GM18505 (cell line): ENCODE measurements around the gene DPYSL5.
"Not testable (repeated sequence)": the region's sequence is repeated elsewhere in the genome, so short reads cannot be mapped to it uniquely, and the experiment has no call there.

Source experiments
- ATAC-seq: cut with Tn5 transposase; IDR thresholded peaks from one replicate; pipeline ENCODE4 v1.9.1; 2021; ENCODE audit not compliant: unreplicated experiment
- POLR2A ChIP-seq: IDR thresholded peaks from 4 replicates; pipeline ENCODE4 v1.6.1; 2011; ENCODE audit warnings: borderline replicate concordance; ENCODE audit not compliant: insufficient read depth, insufficient read length; ENCODE audit errors: extremely low read depth

The DPYSL5 gene

DNA sequence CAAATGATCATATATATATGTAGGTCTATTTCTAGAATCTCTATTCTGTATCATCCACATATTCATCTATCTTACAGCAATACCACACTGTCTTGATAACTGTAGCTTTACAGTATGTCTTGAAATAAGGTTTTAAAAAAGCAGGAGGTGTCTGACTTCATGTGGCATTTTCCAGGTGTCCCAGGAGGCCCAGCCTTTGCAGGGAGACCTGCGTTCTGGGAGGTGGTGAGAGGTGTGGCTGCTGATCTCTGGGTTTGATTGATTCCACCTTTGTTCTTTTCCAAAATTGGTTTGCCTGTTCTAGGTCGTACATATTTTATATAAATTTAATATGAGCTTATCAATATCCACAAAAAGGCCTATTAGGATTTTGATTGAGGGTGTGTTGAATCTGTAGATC is 26.6 kb downstream of the DPYSL5 start:
- ATAC-seq, result no peak
- no peak for TF ChIP-seq POLR2A

- no peak for ATAC-seq
- no peak for TF ChIP-seq POLR2A
These were observed 27.2 kb downstream of the DPYSL5 start for GRCh38 chr2:26875065-26875634.

GRCh38 chr2:26875808-26876207 is 27.9 kb downstream of the DPYSL5 start:
- TF ChIP-seq POLR2A, result no peak

DNA sequence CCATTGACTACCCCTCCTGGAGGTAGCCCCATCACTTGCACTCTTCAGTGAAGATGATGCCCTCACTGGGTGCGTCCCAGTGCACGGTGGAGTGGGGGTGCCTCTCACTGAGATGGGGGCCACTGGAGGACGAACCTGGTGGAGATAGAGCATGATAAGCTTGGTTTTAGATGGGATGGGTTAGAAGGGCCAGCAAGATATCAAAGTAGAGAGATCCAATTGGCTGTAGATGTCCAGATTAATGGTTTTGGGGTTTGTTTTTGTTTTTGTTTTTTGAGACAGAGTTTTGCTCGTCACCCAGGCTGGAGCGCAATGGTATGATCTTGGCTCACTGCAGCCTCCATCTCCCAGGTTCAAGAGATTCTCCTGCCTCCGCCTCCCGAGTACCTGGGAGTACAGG is 28.3 kb downstream of the DPYSL5 start:
- no peak for ATAC-seq
- TF ChIP-seq POLR2A, result no peak

More at GRCh38 chr2:26875808-26876207, 27.9 kb downstream of the DPYSL5 start:
- no peak for ATAC-seq

DNA sequence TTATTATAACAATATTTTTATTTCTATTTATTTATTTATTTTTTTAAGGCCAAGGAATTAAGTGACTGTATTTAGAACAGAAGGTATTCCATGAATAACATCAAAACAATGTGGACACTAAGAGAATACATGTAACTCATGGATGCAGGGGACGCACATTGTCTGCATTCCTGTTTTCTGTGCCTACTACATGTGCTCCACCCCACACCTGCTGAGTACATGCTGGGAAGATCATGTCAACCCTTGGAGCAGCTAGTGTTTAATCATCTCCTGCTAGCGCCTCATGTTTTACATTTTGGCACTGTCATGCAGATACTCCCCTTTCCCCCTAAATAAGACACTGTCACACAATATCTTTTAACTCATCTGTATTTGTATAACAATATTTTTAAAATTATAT is 29.3 kb downstream of the DPYSL5 start:
- TF ChIP-seq POLR2A, result no peak
- no peak for ATAC-seq

GRCh38 chr2:26880161-26880560 is 32.2 kb downstream of the DPYSL5 start:
- ATAC-seq, result no peak
- TF ChIP-seq POLR2A, result no peak

DNA sequence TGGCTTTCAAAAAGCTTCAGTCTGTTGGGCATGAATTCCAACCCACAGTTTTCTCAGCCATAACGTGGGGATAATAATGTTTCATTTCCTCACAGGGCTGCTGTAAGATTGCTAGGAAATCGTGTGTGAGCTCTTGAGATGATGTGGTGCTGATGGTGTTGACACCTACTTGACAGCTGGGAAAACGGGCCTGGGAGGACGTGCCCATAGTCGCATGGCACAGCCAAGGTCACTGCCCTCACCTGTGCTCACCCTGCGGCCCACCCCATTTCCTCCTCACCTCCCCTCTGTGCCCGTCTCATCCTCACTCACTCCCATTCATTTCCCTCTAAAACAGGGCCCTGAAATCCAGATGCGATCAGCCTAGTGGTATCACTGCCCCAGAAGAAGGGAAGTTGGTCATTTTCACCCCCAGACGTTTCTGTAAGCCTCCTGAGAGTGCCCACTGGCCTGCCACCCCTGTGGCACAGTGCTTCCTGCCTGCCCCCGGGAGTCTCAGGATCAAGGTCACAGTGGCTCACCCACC is 33.0 kb downstream of the DPYSL5 start:
- no peak for TF ChIP-seq POLR2A
- ATAC-seq, result no peak

GRCh38 chr2:26882220-26882619 is 34.3 kb downstream of the DPYSL5 start:
- not testable (repeated sequence) for ATAC-seq

GRCh38 chr2:26883956-26884355 is 36.0 kb downstream of the DPYSL5 start:
- no peak for ATAC-seq
- TF ChIP-seq POLR2A, result no peak

DNA sequence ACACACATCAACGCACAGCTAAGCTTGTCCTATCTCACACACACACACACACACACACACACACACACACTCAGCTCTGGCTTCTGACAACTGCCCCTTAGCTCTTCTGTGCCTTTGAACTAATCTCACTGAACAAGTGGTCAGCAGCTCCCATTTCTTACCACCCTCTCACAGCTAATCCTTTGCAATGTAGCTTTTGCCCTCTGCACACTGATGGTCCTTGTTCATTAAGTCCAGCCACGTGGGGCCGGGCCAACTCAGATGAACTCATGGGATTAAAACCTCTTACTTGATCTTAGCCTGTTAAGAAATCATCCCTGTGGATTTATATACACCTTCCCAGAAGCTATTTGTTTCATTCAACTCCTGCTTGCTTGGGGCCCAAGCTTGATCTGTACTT is 36.6 kb downstream of the DPYSL5 start:
- ATAC-seq, result no peak
- TF ChIP-seq POLR2A, result no peak

GRCh38 chr2:26885651-26886329 is 37.9 kb downstream of the DPYSL5 start:
- TF ChIP-seq POLR2A, result no peak
- no peak for ATAC-seq

DNA sequence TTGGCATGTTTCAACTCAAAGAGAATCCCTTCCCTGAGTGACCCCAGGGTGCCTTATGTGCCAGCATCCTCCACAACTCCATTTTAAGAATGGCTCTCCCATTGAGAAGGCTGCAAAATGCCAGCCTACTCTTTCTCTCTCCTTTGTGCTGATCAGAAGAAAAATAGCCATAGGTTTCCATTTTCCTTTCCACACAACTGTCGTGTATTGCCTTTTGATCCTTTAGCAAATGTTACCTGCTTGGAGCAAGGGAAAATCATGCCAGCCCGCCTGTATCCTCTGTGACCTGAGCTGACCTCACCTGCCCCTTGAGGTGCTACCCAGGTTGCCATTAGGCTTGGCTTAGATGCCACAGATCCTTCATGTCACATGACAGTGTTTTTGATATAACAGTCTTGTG is 38.8 kb downstream of the DPYSL5 start:
- TF ChIP-seq POLR2A, result no peak
- no peak for ATAC-seq

- no peak for ATAC-seq
- TF ChIP-seq POLR2A, result no peak
These were observed 39.2 kb downstream of the DPYSL5 start for GRCh38 chr2:26887151-26887550.

GRCh38 chr2:26889796-26890195 is 41.9 kb downstream of the DPYSL5 start:
- no peak for TF ChIP-seq POLR2A
- no peak for ATAC-seq
